ENCODE data around the gene SRCAP.

DNA sequence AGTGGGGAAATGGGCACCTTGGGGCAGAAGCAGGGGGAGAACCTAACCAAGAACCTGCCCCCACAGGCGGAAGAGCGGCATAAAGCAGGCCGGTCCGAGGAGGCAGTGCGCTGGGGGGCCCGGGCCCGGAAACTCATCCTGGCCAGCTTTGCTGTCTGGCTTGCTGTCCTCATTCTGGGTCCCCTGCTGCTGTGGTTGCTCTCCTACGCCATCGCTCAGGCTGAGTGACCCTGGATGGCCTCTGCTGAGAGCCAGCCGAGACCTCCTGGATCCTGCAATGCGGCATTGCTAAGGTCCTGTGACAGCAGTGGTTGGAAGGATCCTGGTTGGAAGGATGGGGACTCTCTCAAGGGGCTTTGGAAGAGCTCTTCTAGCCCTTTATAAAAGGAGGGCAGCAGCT is 44.7 kb downstream of the SRCAP start:
- TF ChIP-seq EZH2 (IDR thresholded peaks at IDR 0.05; ENCODE audit: insufficient read depth, poor library complexity, severe bottlenecking) (no peak), EZH2phosphoT487 (IDR thresholded peaks at IDR 0.05; ENCODE audit: insufficient read depth, low read depth) (no peak)
